Measurements from ENCODE around the gene UBE2M. TPM values are rescaled to one million over a fixed set of nuclear protein-coding genes. Genes with fewer than 3 reads are reported as not detected.

The UBE2M gene
- total and polyA plus RNA-seq, 9 donors: 13.8 to 110 (median 62.6) TPM

DNA sequence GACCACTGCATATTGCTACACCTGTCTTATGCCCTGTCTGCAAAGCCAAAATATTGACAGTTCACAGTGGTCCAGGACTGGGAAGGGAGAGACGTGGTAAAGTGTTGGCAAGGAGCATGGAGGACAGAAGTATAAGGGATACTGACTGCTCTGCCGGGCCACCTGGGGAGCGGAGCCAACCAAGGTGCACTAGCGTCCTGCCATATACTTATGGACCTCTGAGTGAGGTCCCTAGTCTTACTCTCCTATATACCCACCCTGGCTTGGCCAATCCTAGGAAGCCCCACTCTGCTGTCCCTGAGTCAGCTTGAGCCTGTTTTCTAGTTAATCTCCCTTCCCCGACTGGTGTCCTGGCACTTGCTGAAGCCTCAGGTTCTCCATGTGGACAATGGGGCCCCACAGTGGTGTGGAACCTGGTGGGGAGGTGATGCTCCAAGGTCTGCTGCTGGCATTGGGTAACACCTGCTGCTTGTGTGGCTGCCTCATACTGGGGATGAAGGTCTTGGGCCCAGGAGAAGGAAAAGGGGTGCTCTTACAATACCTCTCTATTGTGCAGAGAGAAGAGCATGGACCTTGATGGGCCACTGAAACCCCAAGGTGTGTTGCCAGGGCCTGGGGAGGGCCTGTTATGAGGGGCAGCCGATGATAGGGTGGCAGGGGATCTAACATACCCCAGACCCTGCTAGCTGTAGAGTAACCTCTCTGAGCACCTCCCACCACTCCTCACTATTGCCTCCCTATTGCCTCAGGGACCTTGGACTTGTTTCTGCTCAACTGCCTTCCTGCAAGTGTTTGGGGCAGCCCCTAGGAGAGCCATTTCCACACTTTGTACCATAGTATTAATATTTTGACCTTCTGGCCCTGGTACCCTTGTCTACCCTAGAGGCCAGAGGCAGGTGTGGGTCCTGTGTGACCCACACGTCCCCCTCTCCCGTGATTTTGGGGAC lies 21.3 kb downstream of the UBE2M start:
- H3K4me1 ChIP-seq (ENCODE audit: insufficient read depth): peaks cover 2% of the 10 kb centered on the region
- H3K9me3 ChIP-seq: no peaks in the 10 kb centered on the region
- DNase-seq: no peak
- H3K27ac ChIP-seq: no peak overlapping the region
- no peaks in the 10 kb centered on the region for H3K36me3 ChIP-seq
- TF ChIP-seq EP300 (IDR thresholded peaks at IDR 0.05) (no peak), POLR2A (IDR thresholded peaks at IDR 0.05) (no peak)
- TF ChIP-seq, protein P1, sequence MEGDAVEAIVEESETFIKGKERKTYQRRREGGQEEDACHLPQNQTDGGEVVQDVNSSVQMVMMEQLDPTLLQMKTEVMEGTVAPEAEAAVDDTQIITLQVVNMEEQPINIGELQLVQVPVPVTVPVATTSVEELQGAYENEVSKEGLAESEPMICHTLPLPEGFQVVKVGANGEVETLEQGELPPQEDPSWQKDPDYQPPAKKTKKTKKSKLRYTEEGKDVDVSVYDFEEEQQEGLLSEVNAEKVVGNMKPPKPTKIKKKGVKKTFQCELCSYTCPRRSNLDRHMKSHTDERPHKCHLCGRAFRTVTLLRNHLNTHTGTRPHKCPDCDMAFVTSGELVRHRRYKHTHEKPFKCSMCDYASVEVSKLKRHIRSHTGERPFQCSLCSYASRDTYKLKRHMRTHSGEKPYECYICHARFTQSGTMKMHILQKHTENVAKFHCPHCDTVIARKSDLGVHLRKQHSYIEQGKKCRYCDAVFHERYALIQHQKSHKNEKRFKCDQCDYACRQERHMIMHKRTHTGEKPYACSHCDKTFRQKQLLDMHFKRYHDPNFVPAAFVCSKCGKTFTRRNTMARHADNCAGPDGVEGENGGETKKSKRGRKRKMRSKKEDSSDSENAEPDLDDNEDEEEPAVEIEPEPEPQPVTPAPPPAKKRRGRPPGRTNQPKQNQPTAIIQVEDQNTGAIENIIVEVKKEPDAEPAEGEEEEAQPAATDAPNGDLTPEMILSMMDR (IDR thresholded peaks at IDR 0.05): no peak
- intact Hi-C loops (cut with DNase I): no loop called here
- no peaks in the 10 kb centered on the region for H3K27me3 ChIP-seq
- no peak overlapping the region for H3K4me3 ChIP-seq
- WGBS, 3 donors: 78 to 89% (median 82%) methylated on average over 8 of the region's 8 CpGs

- Histone ChIP-seq H3K4me1 (ENCODE audit: insufficient read depth) (peaks cover 2% of the 10 kb centered on the region), H3K9me3 (no peaks in the 10 kb centered on the region), H3K27ac (no peak overlapping the region), H3K36me3 (no peaks in the 10 kb centered on the region), H3K27me3 (no peaks in the 10 kb centered on the region), H3K4me3 (no peak overlapping the region)
- intact Hi-C loops (cut with DNase I): no loop called here
- 91 to 95% (median 93%) methylated on average over 3 of the region's 3 CpGs for WGBS, 3 donors
- DNase-seq: no peak
- TF ChIP-seq POLR2A (IDR thresholded peaks at IDR 0.05) (no peak), EP300 (IDR thresholded peaks at IDR 0.05) (no peak)
- TF ChIP-seq, protein P1 (IDR thresholded peaks at IDR 0.05): no peak
Observed at GRCh38 chr19:58535857-58536256, 22.6 kb downstream of the UBE2M start.

- Histone ChIP-seq H3K27me3 (no peaks in the 10 kb centered on the region), H3K36me3 (no peaks in the 10 kb centered on the region), H3K27ac (no peak overlapping the region), H3K4me1 (ENCODE audit: insufficient read depth) (no peaks in the 10 kb centered on the region), H3K9me3 (no peaks in the 10 kb centered on the region), H3K4me3 (no peak overlapping the region)
- DNase-seq: no peak
- TF ChIP-seq, protein P1 (IDR thresholded peaks at IDR 0.05): no peak
- 60 to 72% (median 66%) methylated on average over 10 of the region's 10 CpGs for WGBS, 3 donors
- intact Hi-C loops (cut with DNase I): no loop called here
Observed at GRCh38 chr19:58531034-58531840, 27.2 kb downstream of the UBE2M start.

- Histone ChIP-seq H3K36me3 (no peaks in the 10 kb centered on the region), H3K4me3 (no peak overlapping the region), H3K9me3 (no peaks in the 10 kb centered on the region), H3K27ac (no peak overlapping the region), H3K4me1 (ENCODE audit: insufficient read depth) (no peaks in the 10 kb centered on the region), H3K27me3 (no peaks in the 10 kb centered on the region)
- TF ChIP-seq, protein P1 (IDR thresholded peaks at IDR 0.05): no peak
- TF ChIP-seq POLR2A (IDR thresholded peaks at IDR 0.05) (no peak), EP300 (IDR thresholded peaks at IDR 0.05) (no peak)
- WGBS, 3 donors: 70 to 76% (median 76%) methylated on average over 3 of the region's 3 CpGs
- intact Hi-C loops (cut with DNase I): no loop called here
- no peak for DNase-seq
Observed at GRCh38 chr19:58529405-58529804, 29.0 kb downstream of the UBE2M start.
